ENCODE results near the gene COLEC12.

COLEC12 gene

DNA sequence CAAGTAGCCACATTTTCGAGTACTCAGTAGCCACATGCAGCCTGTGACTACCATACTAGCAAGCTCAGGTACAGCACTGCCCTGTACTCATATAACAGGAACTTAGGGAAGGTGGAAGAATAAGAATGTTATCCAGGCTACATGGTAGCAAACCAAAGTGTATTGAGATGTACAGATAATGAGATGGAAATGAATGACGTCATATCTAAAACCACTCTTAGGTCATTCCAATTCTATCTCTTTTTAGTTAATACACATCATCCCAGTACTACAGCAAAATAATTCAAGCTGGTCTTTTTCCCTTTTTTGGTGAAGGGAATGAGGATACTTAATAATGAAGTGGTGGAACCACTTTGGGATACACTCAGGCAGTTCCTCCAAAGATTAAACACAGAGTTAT, 38.7 kb downstream of the COLEC12 start:
- no peak for DNase-seq
- H3K9me3 ChIP-seq (ENCODE audit: severe bottlenecking): no peaks in the 10 kb centered on the region
- H3K36me3 ChIP-seq: no peaks in the 10 kb centered on the region
- H3K27me3 ChIP-seq (ENCODE audit: insufficient read depth, low read depth, severe bottlenecking): no peaks in the 10 kb centered on the region
- no peak for TF ChIP-seq CTCF (IDR thresholded peaks at IDR 0.05; ENCODE audit: low read depth, low read length)
- no peak overlapping the region for H3K27ac ChIP-seq
- H3K4me3 ChIP-seq (ENCODE audit: low read depth, low read length): no peak overlapping the region

DNA sequence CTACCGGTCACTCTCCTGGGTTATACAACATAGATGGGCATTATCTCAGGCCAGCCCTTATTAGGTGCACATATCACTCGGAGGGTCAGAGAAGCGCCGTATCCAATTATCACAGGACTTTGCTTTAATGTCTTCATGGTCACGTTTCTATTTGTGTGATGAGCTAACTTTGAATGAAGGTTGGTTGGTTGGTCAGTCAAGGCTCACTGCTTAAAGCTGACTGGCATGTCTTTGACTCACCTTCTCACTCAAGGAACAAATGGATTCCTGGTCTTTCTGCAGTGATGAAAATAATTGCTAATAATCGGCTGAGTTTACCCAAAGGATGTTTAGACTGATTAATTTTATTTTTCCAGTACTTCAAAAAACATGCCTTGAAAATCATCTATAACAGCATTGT, 39.7 kb downstream of the COLEC12 start:
- TF ChIP-seq CTCF (IDR thresholded peaks at IDR 0.05; ENCODE audit: low read depth, low read length): no peak
- no peak overlapping the region for H3K27ac ChIP-seq
- H3K4me3 ChIP-seq (ENCODE audit: low read depth, low read length): no peak overlapping the region
- DNase-seq: no peak
- H3K27me3 ChIP-seq (ENCODE audit: insufficient read depth, low read depth, severe bottlenecking): no peaks in the 10 kb centered on the region
- no peaks in the 10 kb centered on the region for H3K9me3 ChIP-seq (ENCODE audit: severe bottlenecking)
- no peaks in the 10 kb centered on the region for H3K36me3 ChIP-seq

GRCh38 chr18:459814-460593, 40.5 kb downstream of the COLEC12 start:
- no peak for TF ChIP-seq CTCF (IDR thresholded peaks at IDR 0.05; ENCODE audit: low read depth, low read length)
- Histone ChIP-seq H3K4me3 (ENCODE audit: low read depth, low read length) (no peak overlapping the region), H3K27me3 (ENCODE audit: insufficient read depth, low read depth, severe bottlenecking) (no peaks in the 10 kb centered on the region), H3K36me3 (no peaks in the 10 kb centered on the region), H3K27ac (no peak overlapping the region), H3K9me3 (ENCODE audit: severe bottlenecking) (no peaks in the 10 kb centered on the region)
- no peak for DNase-seq

- TF ChIP-seq CTCF (IDR thresholded peaks at IDR 0.05; ENCODE audit: low read depth, low read length): no peak
- H3K27me3 ChIP-seq (ENCODE audit: insufficient read depth, low read depth, severe bottlenecking): no peaks in the 10 kb centered on the region
These were observed 42.7 kb downstream of the COLEC12 start for GRCh38 chr18:457521-458412.

DNA sequence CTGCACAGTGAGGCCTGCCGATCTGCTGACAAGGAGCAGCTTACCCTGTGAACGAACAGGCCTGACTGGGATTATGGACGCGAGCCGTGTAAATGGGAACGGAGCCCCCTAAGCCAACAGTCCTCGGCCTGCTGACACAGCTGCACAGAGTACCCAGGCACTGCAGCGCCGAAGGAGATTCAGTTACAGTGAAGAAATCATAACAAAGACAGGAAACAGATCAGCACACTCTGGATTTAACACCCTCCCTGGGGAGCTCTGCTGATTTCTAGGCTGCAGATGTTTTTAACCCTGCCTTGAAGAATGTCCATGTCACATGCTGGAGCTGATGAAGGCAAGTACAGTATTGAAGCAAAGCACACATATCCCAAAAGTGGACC, 43.4 kb downstream of the COLEC12 start:
- DNase-seq: peak; percentile 88
- no peak for TF ChIP-seq CTCF (IDR thresholded peaks at IDR 0.05; ENCODE audit: low read depth, low read length)
- Histone ChIP-seq H3K27ac (peak overlapping the region; percentile 46; the same call in 1 of the 2 replicates), H3K4me3 (ENCODE audit: low read depth, low read length) (peak overlapping the region; percentile 15), H3K27me3 (ENCODE audit: insufficient read depth, low read depth, severe bottlenecking) (no peaks in the 10 kb centered on the region), H3K9me3 (ENCODE audit: severe bottlenecking) (no peaks in the 10 kb centered on the region), H3K36me3 (no peaks in the 10 kb centered on the region)

More at GRCh38 chr18:457521-458412, 42.7 kb downstream of the COLEC12 start:
- H3K4me3 ChIP-seq (ENCODE audit: low read depth, low read length): peak overlapping the region; percentile 15
- no peaks in the 10 kb centered on the region for H3K9me3 ChIP-seq (ENCODE audit: severe bottlenecking)
- no peak for DNase-seq
- H3K27ac ChIP-seq: peak overlapping the region; percentile 46; the same call in 1 of the 2 replicates
- no peaks in the 10 kb centered on the region for H3K36me3 ChIP-seq
